Thoracic aorta (tissue), 2 donors: ENCODE data around the gene TYROBP. TPM values are rescaled to one million over a fixed set of nuclear protein-coding genes. Genes with fewer than 3 reads are reported as not detected.

Experiments
- ATAC-seq: fragments of 150-250 bp; one replicate; pipeline ENCODE4 v1.8.0; 2017; ENCODE audit warnings: low read depth; ENCODE audit not compliant: insufficient number of reproducible peaks, low FRiP score
- DNase-seq: peaks from one replicate; pipeline ENCODE4 v3.0.0-alpha.2; 2020; ENCODE audit warnings: low spot score
- H3K27ac ChIP-seq, 2 donors: fragments of 200-600 bp; sonication (generic); 1 replicate in 1 of 2; 2 replicates in 1 of 2; pipeline ENCODE4 v1.5.1; 2016; ENCODE audit warnings: mild to moderate bottlenecking in 2 of 2, moderate library complexity in 2 of 2
- H3K27me3 ChIP-seq: fragments of 200-600 bp; sonication (generic); replicated peaks from 2 replicates; pipeline ENCODE4 v1.6.0; 2016; ENCODE audit warnings: mild to moderate bottlenecking; ENCODE audit not compliant: insufficient read depth
- H3K36me3 ChIP-seq: fragments of 200-600 bp; sonication (generic); one replicate; pipeline ENCODE4 v1.5.1; 2016
- H3K4me1 ChIP-seq, 2 donors: fragments of 200-600 bp; sonication (generic); 1 replicate in 1 of 2; 2 replicates in 1 of 2; pipeline versions ENCODE4 v1.5.1 to v1.6.0; 2016; ENCODE audit warnings: low read depth in 2 of 2, mild to moderate bottlenecking in 1 of 2; ENCODE audit not compliant: control insufficient read depth in 1 of 2
- H3K4me3 ChIP-seq: fragments of 200-600 bp; sonication (generic); 2 replicates; pipeline ENCODE4 v1.5.1; 2016; ENCODE audit warnings: mild to moderate bottlenecking
- H3K9me3 ChIP-seq: fragments of 200-600 bp; sonication (generic); 2 replicates; pipeline ENCODE4 v1.5.1; 2016
- CTCF ChIP-seq: fragments of 200-600 bp; sonication (generic); IDR thresholded peaks from one replicate; pipeline ENCODE4 v1.5.1; 2019; ENCODE audit warnings: antibody characterized with exemption
- total RNA-seq, 2 donors: library from RNA; depleted of rRNA; stranded (reverse); fragments of >200 nt; gene quantifications; one replicate each; pipeline versions ENCODE4 v1.1.0 to v1.2.3, GENCODE V29; 2016

Gene TYROBP
- total RNA-seq, 2 donors from 2014 or later, result 155 to 247 TPM

DNA sequence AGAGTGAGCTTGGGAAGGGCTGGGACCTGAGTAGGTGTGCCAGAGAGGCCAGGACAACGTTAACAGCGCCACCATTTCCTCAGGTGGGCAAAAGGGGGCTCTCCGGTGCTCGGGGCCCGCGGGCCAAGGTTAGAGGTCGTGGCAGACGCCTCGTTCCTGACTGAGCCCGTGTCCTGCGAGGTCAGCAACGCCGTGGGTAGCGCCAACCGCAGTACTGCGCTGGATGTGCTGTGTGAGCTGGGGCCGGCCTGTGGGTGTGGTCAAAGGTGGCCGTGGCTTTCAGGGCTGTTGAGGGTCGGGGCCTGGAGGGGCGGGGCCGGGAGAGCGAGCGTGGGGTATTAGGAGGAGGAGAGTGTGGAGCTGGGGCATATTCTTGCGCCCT, 47.7 kb downstream of the TYROBP start:
- TF ChIP-seq CTCF, result no peak
- ATAC-seq (no peak), DNase-seq (no peak)
- no peak overlapping the region for H3K27ac ChIP-seq
- H3K4me1 ChIP-seq, result peaks cover 0 to 15% of the 10 kb centered on the region in 2 donors
- H3K9me3 ChIP-seq, result no peaks in the 10 kb centered on the region
- no peaks in the 10 kb centered on the region for H3K36me3 ChIP-seq
- peaks cover 10% of the 10 kb centered on the region for H3K27me3 ChIP-seq
- H3K4me3 ChIP-seq, result no peak overlapping the region

DNA sequence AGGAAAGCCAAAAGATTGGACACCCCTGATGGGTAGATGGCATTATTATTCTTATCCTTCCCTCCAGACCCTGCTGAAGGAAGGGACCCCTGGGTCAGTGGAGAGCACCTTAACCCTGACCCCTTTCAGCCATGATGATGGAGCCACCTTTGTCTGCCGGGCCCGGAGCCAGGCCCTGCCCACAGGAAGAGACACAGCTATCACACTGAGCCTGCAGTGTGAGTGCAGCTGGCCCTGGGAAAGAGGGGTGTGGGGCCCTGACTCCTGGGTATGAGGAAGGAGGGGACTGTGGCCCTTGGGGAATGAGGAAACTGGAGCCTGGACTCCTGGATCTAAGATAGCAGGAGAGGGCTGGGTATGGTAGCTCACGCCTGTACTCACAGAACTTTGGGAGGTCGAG, 48.7 kb downstream of the TYROBP start:
- H3K4me1 ChIP-seq, result peaks cover 0 to 15% of the 10 kb centered on the region in 2 donors
- ATAC-seq (no peak), DNase-seq (no peak)
- peaks cover 10% of the 10 kb centered on the region for H3K27me3 ChIP-seq
- TF ChIP-seq CTCF, result no peak
- H3K27ac ChIP-seq, result no peak overlapping the region
- no peaks in the 10 kb centered on the region for H3K9me3 ChIP-seq
- no peak overlapping the region for H3K4me3 ChIP-seq
- no peaks in the 10 kb centered on the region for H3K36me3 ChIP-seq

DNA sequence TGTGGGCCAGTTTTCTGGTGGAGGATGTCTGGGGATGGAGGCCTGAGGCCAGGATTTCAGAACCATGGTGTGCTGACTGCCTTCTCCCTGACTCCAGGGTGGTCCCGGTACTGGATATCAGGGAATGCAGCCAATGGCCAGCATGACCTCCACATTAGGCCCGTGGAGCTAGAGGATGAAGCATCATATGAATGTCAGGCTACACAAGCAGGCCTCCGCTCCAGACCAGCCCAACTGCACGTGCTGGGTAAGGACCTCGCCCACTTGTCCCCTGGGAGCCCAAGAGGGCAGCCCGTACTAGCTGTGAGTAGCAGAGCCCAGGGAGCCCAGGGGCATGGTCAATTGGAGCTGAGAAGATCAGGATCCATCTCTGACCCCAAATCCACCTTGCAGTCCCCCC, 49.8 kb downstream of the TYROBP start:
- Histone ChIP-seq H3K4me1 (peaks cover 0 to 15% of the 10 kb centered on the region in 2 donors), H3K9me3 (no peaks in the 10 kb centered on the region), H3K27me3 (peaks cover 10% of the 10 kb centered on the region), H3K36me3 (no peaks in the 10 kb centered on the region), H3K27ac (no peak overlapping the region), H3K4me3 (no peak overlapping the region)
- DNase-seq, result no peak
- no peak for ATAC-seq
- TF ChIP-seq CTCF, result no peak

DNA sequence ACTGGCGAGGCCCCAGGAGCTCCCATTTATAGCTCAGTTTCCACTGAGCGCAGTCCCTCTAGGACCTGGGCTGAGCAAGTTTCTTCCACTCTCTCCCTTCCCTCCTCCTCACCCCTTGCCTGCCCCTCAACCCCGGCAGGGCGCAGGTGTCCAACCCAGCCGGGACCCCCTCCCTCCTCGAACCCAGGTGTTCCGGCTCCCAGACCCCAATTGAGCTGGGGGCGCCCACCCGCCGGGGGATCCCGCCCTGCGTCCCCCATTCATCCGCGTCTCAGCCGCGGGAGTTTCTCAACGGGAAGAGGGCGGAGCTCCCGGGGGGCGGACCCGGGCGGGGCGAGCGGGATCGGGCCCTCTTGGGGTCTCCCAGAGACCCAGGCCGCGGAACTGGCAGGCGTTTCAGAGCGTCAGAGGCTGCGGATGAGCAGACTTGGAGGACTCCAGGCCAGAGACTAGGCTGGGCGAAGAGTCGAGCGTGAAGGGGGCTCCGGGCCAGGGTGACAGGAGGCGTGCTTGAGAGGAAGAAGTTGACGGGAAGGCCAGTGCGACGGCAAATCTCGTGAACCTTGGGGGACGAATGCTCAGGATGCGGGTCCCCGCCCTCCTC, 51.4 kb downstream of the TYROBP start, which contains the start of gene KIRREL2:
KIRREL2 (plus strand) TSS at position 366 of the 604 bp plus-strand sequence; CDS start at position 575, 209 bp downstream.
- no peak for DNase-seq
- peaks cover 0 to 15% of the 10 kb centered on the region in 2 donors for H3K4me1 ChIP-seq
- ATAC-seq, result no peak
- H3K27ac ChIP-seq, result no peak within 1 kb of the TSS
- peak within 1 kb of the TSS; percentile 72 for H3K4me3 ChIP-seq
- H3K36me3 ChIP-seq, result no peaks in the 10 kb centered on the region
- H3K27me3 ChIP-seq, result peaks cover 10% of the 10 kb centered on the region
- no peaks in the 10 kb centered on the region for H3K9me3 ChIP-seq
- no peak for TF ChIP-seq CTCF

Other genes starting within 250 kb of the TYROBP start
- gene UPK1A, start 241.8 kb downstream of the TYROBP start, total RNA-seq, result not detected
- not detected for gene ZBTB32, start 203.7 kb downstream of the TYROBP start, total RNA-seq
- 10 to 100 TPM; 26.4 to 31.3 TPM for gene KMT2B, start 190.3 kb downstream of the TYROBP start, total RNA-seq
- 10 to 100 TPM in 1 of 2 donors, 1 to 10 TPM in 1; 6.9 to 13.1 TPM for gene IGFLR1, start 165.8 kb downstream of the TYROBP start, total RNA-seq
- 10 to 100 TPM; 34.4 to 42.6 TPM for gene U2AF1L4, start 162.9 kb downstream of the TYROBP start, total RNA-seq
- gene PSENEN, start 162.6 kb downstream of the TYROBP start, total RNA-seq, result 10 to 100 TPM; 25.5 to 30.1 TPM
- gene LIN37, start 159.7 kb downstream of the TYROBP start, total RNA-seq, result 10 to 100 TPM in 1 of 2 donors, 1 to 10 TPM in 1; 9.9 to 30.5 TPM
- 100 to 1,000 TPM in 1 of 2 donors, 10 to 100 TPM in 1; 78.6 to 130 TPM for gene HSPB6, start 151.3 kb downstream of the TYROBP start, total RNA-seq
- 10 to 100 TPM; 11.1 to 16.6 TPM for gene PROSER3, start 150.1 kb downstream of the TYROBP start, total RNA-seq
- 10 to 100 TPM; 15.4 to 30.7 TPM for gene ARHGAP33, start 132.7 kb downstream of the TYROBP start, total RNA-seq
- not detected for gene PRODH2, start 95.5 kb downstream of the TYROBP start, total RNA-seq
- gene NPHS1, start 55.8 kb downstream of the TYROBP start, total RNA-seq, result not detected
- gene KIRREL2, start 51.4 kb downstream of the TYROBP start, total RNA-seq, result under 1 TPM in 1 of 2 donors, not detected in 1; 0.92 TPM
- gene APLP1, start 39.7 kb downstream of the TYROBP start, total RNA-seq, result 10 to 100 TPM; 28.1 to 47.2 TPM
- 10 to 100 TPM in 1 of 2 donors, 1 to 10 TPM in 1; 5.4 to 32.6 TPM for gene NFKBID, start 7.8 kb downstream of the TYROBP start, total RNA-seq
- 10 to 100 TPM in 1 of 2 donors, 1 to 10 TPM in 1; 4.5 to 13.2 TPM for gene HCST, start 5.8 kb downstream of the TYROBP start, total RNA-seq
- 10 to 100 TPM; 14.3 to 26.7 TPM for gene LRFN3, start 28.1 kb upstream of the TYROBP start, total RNA-seq
- 10 to 100 TPM; 43.0 to 70.5 TPM for gene SDHAF1, start 86.9 kb upstream of the TYROBP start, total RNA-seq
- 1 to 10 TPM in 1 of 2 donors, under 1 TPM in 1; 0.92 to 2.4 TPM for gene SYNE4, start 100.5 kb upstream of the TYROBP start, total RNA-seq
- gene ALKBH6, start 105.9 kb upstream of the TYROBP start, total RNA-seq, result 10 to 100 TPM; 19.8 to 55.8 TPM
- gene CLIP3, start 124.6 kb upstream of the TYROBP start, total RNA-seq, result 10 to 100 TPM; 21.3 to 29.0 TPM
- gene THAP8, start 146.0 kb upstream of the TYROBP start, total RNA-seq, result 1 to 10 TPM; 6.4 to 6.6 TPM
- 1 to 10 TPM in 1 of 2 donors, under 1 TPM in 1; 0.99 to 1.2 TPM for gene WDR62, start 146.6 kb upstream of the TYROBP start, total RNA-seq
- not detected for gene OVOL3, start 202.8 kb upstream of the TYROBP start, total RNA-seq
- 10 to 100 TPM; 22.1 to 32.6 TPM for gene POLR2I, start 206.6 kb upstream of the TYROBP start, total RNA-seq
- gene TBCB, start 207.2 kb upstream of the TYROBP start, total RNA-seq, result 100 to 1,000 TPM; 158 to 260 TPM
- 100 to 1,000 TPM; 161 to 220 TPM for gene CAPNS1, start 231.8 kb upstream of the TYROBP start, total RNA-seq
- 10 to 100 TPM in 1 of 2 donors, 1 to 10 TPM in 1; 6.3 to 41.0 TPM for gene COX7A1, start 244.2 kb upstream of the TYROBP start, total RNA-seq